Naive thymus-derived CD8-positive, alpha-beta T cell (primary cell): ENCODE measurements around the gene PDZD2. TPM values are rescaled to one million over a fixed set of nuclear protein-coding genes. Genes with fewer than 3 reads are reported as not detected.

Source experiments
- ATAC-seq, 2 donors: fragments of 150-1000 bp; cut with Tn5 transposase in 1 of 2; sonication (Bioruptor Pico), chemical (Tn5 transposase) in 1 of 2; 1 replicate in 1 of 2; 2 replicates in 1 of 2; pipeline ENCODE4 v1.10.0; 2021; ENCODE audit warnings: mild to moderate bottlenecking in 2 of 2, moderate library complexity in 2 of 2
- POLR2A ChIA-PET: fragments of 350-600 bp; sonication (Branson Sonifier 250); formaldehyde crosslinking; loops from one replicate; lab custom pipeline; 2021; ENCODE audit warnings: antibody characterized with exemption; lab: Charles Lee
- DNase-seq, 10 donors: peaks; one replicate each; pipeline versions ENCODE4 v3.0.0 to v3.0.0-alpha.2; 2020 to 2022
- H3K27ac Mint-ChIP-seq, 10 donors: one replicate each; pipeline ENCODE4 v1.8.0; 2020 to 2022; ENCODE audit warnings: mild to moderate bottlenecking in 10 of 10, mixed read lengths in 10 of 10, moderate library complexity in 4 of 10, inconsistent platforms in 1 of 10
- H3K27me3 Mint-ChIP-seq, 5 donors: one replicate each; pipeline ENCODE4 v1.8.0; 2021 to 2022; ENCODE audit warnings: mixed read lengths in 5 of 5
- H3K36me3 Mint-ChIP-seq, 3 donors: one replicate each; pipeline ENCODE4 v1.8.0; 2020 to 2022; ENCODE audit warnings: mixed read lengths in 3 of 3, mild to moderate bottlenecking in 2 of 3, inconsistent platforms in 1 of 3
- H3K4me1 Mint-ChIP-seq, 4 donors: one replicate each; pipeline ENCODE4 v1.8.0; 2021 to 2022; ENCODE audit warnings: mixed read lengths in 4 of 4
- H3K4me3 Mint-ChIP-seq, 10 donors: one replicate each; pipeline ENCODE4 v1.8.0; 2020 to 2022; ENCODE audit warnings: mild to moderate bottlenecking in 10 of 10, mixed read lengths in 10 of 10, moderate library complexity in 6 of 10, inconsistent platforms in 1 of 10
- H3K9me3 Mint-ChIP-seq, 9 donors: one replicate each; pipeline ENCODE4 v1.8.0; 2020 to 2022; ENCODE audit warnings: mixed read lengths in 9 of 9, mild to moderate bottlenecking in 3 of 9, inconsistent platforms in 1 of 9, moderate library complexity in 1 of 9
- polyA plus RNA-seq, 3 donors: library from polyadenylated mRNA; unstranded; fragments of 300-500 nt; fragmentation: Illumina TruSeq; gene quantifications; one replicate each; pipeline ENCODE4 v1.2.3, GENCODE V29; 2021
- total RNA-seq, 8 experiments: library from RNA in 2 of 8; stranded (reverse) in 2 of 8; gene quantifications; one replicate each; pipeline ENCODE4 v1.2.3 and lab custom pipeline; 2021 to 2026

The PDZD2 gene
- total and polyA plus RNA-seq, 5 experiments from 2014 or later, result 0.73 to 1.7 (median 1.3) TPM; not detected in 1

DNA sequence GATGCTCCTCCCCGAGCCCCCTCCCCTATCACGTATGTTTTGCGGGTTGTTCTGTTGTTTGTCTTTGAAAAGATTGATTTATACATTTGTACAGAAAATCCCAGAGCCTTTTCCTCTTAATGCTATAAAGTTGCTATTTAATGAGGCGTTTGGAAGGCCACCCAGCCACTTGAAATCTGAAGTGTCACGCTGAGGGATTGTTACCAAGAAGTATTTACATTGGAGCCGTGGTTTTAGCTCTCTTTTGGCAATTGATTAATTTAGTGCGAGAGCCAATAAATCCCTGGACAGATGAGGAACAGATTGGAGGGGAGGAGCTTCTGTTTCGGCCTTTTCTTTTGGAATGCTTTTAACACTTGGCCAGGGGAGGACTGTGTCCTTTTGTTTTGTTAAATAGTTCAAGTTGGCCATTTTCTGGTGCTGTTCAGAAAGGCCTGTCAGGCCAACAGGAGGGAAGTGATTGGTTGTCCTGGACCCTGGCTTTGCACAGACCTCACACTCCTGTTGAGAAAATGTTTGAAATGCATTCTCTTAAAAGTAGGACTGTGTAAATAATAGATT is 250.2 kb downstream of the PDZD2 start:
- Mint-ChIP-seq H3K27ac (no peak overlapping the region), H3K9me3 (no peaks in the 10 kb centered on the region), H3K36me3 (peaks cover 0 to 2% (median 0%) of the 10 kb centered on the region in 3 donors), H3K4me1 (peaks cover 0 to 4% (median under 1%) of the 10 kb centered on the region in 4 donors), H3K27me3 (peaks cover 0 to 1% (median 0%) of the 10 kb centered on the region in 5 donors), H3K4me3 (no peak overlapping the region)
- POLR2A ChIA-PET, result no interaction called here
- no peak for DNase-seq
- no peak for ATAC-seq

DNA sequence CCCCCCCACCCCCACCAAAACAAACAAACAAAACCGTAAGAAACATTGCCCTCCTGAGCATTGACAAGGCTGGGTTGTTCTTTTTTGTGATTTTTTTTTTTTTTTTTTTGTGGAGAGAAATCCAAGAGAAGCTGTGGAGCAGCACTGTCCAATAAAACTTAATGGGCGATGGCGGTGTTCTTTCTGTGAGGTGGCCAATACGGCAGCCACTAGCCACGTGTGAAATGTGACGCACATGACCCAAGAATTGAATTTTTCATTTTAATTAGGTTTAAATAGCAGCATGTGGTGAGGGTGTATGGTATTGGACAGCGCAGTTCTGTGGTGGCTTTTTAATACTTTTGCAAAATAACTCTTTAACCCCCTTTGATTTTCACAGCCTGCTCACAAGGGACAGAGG is 251.1 kb downstream of the PDZD2 start:
- H3K27me3 Mint-ChIP-seq, result peaks cover 0 to 1% (median 0%) of the 10 kb centered on the region in 5 donors
- POLR2A ChIA-PET, result no interaction called here

DNA sequence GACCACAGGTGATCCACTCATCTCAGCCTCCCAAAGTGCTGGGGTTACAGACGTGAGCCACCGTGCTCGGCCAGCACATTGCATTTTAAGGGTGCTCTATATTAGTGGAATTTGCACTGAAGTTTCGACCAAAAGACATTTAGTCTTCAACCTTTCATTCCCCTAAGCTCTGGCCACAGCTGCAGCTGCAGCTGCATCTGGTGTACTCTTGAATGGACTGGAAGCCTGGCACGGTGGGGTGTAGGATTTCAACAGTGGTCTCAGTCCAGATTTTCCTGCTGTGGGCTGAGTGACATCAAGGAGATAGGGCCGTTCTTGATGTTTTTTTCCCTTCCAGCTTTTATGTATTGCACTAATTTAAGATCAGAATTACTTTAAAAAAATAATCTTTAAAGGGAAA is 255.2 kb downstream of the PDZD2 start:
- Mint-ChIP-seq H3K4me1 (peaks cover 0 to 1% (median 0%) of the 10 kb centered on the region in 4 donors), H3K27ac (no peak overlapping the region), H3K4me3 (no peak overlapping the region), H3K36me3 (no peaks in the 10 kb centered on the region), H3K9me3 (no peaks in the 10 kb centered on the region), H3K27me3 (no peaks in the 10 kb centered on the region)
- DNase-seq, result no peak
- POLR2A ChIA-PET, result no interaction called here
- ATAC-seq, result no peak

More for the DNA sequence above, 251.1 kb downstream of the PDZD2 start:
- Mint-ChIP-seq H3K36me3 (peaks cover 0 to 2% (median 0%) of the 10 kb centered on the region in 3 donors), H3K4me1 (peaks cover 0 to 4% (median under 1%) of the 10 kb centered on the region in 4 donors), H3K9me3 (no peaks in the 10 kb centered on the region), H3K27ac (no peak overlapping the region), H3K4me3 (no peak overlapping the region)
- no peak for ATAC-seq
- DNase-seq, result no peak

DNA sequence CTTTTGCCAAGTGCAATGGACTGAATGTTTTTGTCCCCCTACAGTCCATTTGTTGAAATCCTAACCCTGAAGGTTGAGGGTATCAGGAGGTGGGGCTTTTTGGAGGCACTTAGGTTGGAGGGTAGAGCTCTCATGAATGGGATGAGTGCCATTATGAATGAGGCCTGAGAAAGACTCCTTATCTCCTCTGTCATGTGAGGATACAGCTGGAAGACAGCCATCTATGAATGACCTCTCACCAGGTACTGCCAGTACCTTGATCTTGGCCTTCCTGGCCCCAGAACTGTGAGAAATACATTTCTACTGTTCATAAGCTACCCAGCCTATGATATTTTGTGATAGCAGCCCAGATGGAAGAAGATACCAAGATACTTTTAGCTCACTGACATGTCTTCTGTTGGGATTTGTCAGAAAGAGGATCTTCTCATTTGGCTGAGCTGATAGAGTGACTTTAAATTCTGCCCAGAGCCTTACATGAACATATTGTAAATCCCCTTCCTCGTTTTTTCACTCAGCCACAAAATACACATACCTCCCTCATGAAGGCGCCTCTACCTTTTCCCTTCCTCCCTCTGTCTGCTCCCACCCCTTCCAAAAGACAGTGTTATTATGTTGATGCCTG is 256.4 kb downstream of the PDZD2 start:
- no peak for ATAC-seq

DNA sequence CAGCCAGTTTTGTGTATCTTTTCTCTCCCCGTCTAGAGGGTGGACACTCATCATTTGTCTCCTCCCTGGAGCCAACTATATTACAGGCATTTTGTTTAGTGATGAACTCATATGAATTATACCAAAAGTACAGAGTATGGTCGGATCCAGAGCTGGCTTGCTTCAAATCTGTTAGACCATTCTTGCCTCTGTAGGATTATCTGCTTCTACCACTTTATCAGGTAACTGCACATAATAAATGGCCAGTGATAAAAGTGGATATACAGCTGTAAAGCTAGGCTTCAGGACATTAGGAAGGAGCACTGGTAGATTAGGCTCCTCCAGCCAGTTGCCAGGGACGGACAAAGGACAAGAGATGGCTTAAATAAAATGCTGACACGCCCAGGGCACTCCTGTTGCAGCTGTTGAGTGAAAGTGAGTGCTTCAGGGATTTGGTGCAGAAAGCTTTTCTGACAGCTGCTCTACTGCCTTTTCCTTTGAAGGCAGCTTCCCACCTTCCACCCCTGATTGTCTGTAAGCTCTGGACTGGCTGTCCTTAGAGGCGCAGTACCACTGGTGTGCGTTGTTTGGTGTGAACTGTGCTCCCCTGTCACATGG is 259.2 kb downstream of the PDZD2 start:
- DNase-seq, result no peak
- Mint-ChIP-seq H3K4me1 (peaks cover 0 to 1% (median 0%) of the 10 kb centered on the region in 4 donors), H3K27me3 (peaks cover 0 to 3% (median 0%) of the 10 kb centered on the region in 5 donors), H3K9me3 (no peaks in the 10 kb centered on the region), H3K36me3 (peaks cover 0 to 4% (median 0%) of the 10 kb centered on the region in 3 donors), H3K4me3 (no peak overlapping the region), H3K27ac (peak overlapping the region in 1 of 10 donors; percentile 40)
- no peak for ATAC-seq
- POLR2A ChIA-PET, result no interaction called here

More for the DNA sequence above, 256.4 kb downstream of the PDZD2 start:
- no peaks in the 10 kb centered on the region for H3K27me3 Mint-ChIP-seq
- no peak overlapping the region for H3K27ac Mint-ChIP-seq
- H3K9me3 Mint-ChIP-seq, result no peaks in the 10 kb centered on the region
- H3K36me3 Mint-ChIP-seq, result no peaks in the 10 kb centered on the region
- POLR2A ChIA-PET, result no interaction called here
- no peak overlapping the region for H3K4me3 Mint-ChIP-seq
- peaks cover 0 to 1% (median 0%) of the 10 kb centered on the region in 4 donors for H3K4me1 Mint-ChIP-seq
- no peak for DNase-seq

DNA sequence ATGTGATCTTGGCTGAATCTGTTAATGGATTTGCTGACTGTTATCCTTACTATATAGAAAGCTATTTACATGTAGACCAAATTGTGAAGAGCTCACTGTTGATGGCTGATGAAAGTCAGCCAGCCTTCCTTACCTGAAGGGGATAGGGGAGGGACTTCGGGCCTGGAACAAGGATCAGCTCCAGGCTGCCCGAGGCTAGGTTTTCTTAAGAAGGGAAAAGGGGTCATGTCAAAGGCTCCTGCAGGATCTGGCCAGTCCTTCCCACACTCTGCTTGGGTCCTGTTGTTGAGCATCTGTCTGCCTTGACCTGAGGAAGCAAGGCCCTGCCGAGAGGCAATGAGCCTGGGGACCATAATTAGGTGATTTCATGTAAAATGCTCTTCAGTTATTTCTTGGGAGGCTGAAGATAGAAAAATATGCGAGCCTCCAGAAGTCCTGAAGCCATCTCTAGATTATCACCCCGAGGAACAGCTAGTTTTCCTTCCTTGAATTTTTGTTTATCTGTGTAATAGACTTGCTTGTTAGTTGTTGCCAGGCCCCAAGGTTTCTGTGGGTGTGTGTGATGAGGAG is 261.4 kb downstream of the PDZD2 start:
- Mint-ChIP-seq H3K27me3 (peaks cover 0 to 3% (median 0%) of the 10 kb centered on the region in 5 donors), H3K27ac (no peak overlapping the region), H3K9me3 (no peaks in the 10 kb centered on the region), H3K4me3 (no peak overlapping the region), H3K4me1 (peaks cover 0 to 1% (median 0%) of the 10 kb centered on the region in 4 donors), H3K36me3 (peaks cover 0 to 4% (median 0%) of the 10 kb centered on the region in 3 donors)
- POLR2A ChIA-PET, result no interaction called here
- DNase-seq, result no peak
- no peak for ATAC-seq

DNA sequence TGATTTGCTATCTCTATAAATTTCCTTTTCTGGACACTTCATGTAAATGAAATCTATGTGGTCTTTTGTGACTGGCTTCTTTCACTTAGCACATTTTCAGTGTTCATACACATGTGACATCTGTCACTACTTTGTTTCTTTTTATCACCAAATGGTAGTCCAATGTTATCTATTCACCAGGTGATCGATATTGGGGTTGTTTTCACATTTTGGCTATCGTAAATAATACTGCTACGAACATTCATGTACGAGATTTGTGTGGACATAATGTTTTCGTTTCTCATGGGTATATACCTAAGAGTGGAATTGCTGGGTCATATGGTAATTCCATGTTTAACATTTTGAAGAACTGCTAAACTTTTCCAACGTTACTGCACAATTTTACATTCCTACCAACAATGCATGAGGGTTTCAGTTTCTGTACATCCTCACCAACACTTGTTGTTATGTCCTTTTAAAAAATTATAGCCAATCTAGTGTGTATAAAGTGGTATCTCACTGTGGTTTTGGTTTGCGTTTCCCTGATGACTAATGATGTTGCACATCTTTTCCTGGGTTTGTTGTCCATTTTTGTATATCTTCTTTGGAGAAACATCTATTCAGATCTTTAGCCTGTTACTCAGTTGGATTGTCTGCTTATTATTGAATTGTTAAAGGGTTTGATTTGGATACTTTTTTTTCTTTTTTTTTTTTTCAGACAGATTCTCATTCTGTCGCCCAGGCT is 263.0 kb downstream of the PDZD2 start:
- Mint-ChIP-seq H3K27me3 (peaks cover 0 to 3% (median 0%) of the 10 kb centered on the region in 5 donors), H3K27ac (no peak overlapping the region), H3K36me3 (peaks cover 0 to 4% (median 0%) of the 10 kb centered on the region in 3 donors), H3K9me3 (no peaks in the 10 kb centered on the region), H3K4me3 (no peak overlapping the region), H3K4me1 (peaks cover 0 to 2% (median 0%) of the 10 kb centered on the region in 4 donors)
- DNase-seq (no peak), ATAC-seq (no peak)
- POLR2A ChIA-PET, result no interaction called here

DNA sequence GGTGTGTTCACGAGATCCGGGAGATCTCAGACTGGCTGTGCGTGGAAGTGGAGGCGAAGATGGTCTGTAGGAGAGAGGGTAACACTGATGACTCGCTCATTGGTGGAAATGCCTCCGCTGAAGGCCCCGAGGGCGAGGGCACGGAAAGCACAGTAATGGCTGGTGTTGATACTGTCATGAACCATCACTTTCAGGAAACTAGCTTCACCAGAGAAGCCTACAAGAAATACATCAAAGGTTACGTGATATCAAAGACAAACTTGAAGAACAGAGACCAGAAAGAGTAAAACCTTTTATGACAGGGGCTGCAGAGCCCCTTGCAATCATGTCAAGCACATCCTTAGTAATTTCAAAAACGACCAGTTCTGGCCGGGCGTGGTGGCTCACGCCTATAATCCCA is 269.5 kb downstream of the PDZD2 start:
- ATAC-seq (peak in 1 of 2 donors; percentile 52), DNase-seq (peak in 3 of 10 donors; percentile 5 to 29 (median 10))
- Mint-ChIP-seq H3K27ac (peak overlapping the region in 7 of 10 donors; percentile 41 to 87 (median 78)), H3K27me3 (no peaks in the 10 kb centered on the region), H3K9me3 (no peaks in the 10 kb centered on the region), H3K36me3 (no peaks in the 10 kb centered on the region), H3K4me1 (peaks cover 3 to 20% (median 5%) of the 10 kb centered on the region in 4 donors), H3K4me3 (peak overlapping the region in 6 of 10 donors; percentile 4 to 66 (median 35))
- POLR2A ChIA-PET, result interaction anchor here (2.1 kb wide), 1 partner anchor 42 kb away, joined by 6 read pairs; no protein-coding TSS in a partner anchor

DNA sequence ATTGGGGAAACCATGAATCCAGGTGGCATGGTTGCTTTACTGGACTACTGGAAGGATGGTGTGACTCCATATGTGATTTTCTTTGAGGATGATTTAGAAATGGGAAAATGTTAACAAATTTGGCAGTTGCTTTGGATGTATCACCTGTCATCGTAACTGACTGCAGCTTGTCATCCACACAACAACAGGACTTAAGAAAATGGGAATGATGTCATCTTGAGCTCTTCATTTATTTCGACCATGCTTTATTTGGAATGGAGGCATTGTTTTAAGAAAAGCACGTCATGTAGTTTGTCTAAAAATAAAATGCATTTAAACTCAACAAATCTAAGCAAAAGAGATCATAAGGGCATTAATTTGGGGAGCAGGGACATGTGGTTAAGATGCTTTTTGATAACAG is 270.1 kb downstream of the PDZD2 start:
- Mint-ChIP-seq H3K9me3 (no peaks in the 10 kb centered on the region), H3K27ac (peak overlapping the region in 2 of 10 donors; percentile 41 to 87), H3K4me1 (peaks cover 3 to 20% (median 5%) of the 10 kb centered on the region in 4 donors), H3K4me3 (no peak overlapping the region), H3K27me3 (peaks cover 0 to 2% (median 0%) of the 10 kb centered on the region in 5 donors), H3K36me3 (no peaks in the 10 kb centered on the region)
- POLR2A ChIA-PET, result interaction anchor here (2.1 kb wide), 1 partner anchor 42 kb away, joined by 6 read pairs; no protein-coding TSS in a partner anchor
- DNase-seq, result no peak
- no peak for ATAC-seq

DNA sequence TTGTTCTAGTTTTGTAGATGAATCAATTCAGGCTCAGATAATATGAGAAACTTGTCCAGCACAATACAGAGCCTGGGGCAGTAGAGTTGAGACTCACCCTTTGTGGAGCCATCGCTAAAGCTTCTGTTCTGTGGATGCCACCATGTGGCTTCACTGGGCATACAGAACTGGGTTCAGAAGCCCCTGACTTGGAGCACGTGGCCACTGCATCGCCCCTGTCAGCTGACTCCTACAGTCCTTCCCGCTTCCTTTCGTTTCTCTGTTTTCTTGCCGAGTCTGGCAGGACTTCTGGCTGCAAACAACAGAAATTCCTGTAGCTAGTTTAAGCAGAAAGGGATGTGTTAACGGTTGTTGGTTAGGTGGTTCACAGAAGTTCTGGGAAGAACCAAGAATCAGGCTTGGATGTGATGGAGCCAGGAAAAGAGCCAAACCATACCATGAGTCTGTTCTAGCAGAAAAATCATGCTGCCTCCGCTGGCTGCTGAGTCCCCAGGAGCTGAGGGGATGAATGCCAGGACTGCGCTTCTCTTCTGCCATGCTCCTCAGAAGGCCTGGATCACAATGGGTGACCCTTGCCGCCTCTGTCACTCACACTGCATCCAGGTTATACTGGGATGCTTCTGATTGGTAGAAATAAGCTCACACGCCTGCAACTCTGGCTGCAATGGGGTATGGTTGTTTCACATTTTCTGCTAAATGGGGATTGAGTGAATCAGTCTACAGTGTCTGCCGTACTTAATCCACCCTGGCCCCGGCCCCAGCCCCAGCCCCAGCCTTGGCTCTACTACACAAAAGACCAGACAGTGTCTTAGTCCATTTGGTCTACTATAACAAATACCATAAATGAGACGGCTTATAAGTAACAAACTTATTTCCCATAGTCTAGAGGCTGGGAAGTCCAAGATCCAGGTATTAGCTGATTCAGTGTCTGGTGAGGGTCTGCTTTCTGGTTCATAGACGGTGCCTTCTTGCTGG is 272.6 kb downstream of the PDZD2 start:
- no peaks in the 10 kb centered on the region for H3K9me3 Mint-ChIP-seq
- ATAC-seq, result no peak
- H3K4me1 Mint-ChIP-seq, result peaks cover 3 to 20% (median 5%) of the 10 kb centered on the region in 4 donors
- POLR2A ChIA-PET, result no interaction called here
- DNase-seq, result no peak
- H3K36me3 Mint-ChIP-seq, result peaks cover 0 to 3% (median 0%) of the 10 kb centered on the region in 3 donors
- no peak overlapping the region for H3K27ac Mint-ChIP-seq
- H3K4me3 Mint-ChIP-seq, result no peak overlapping the region
- H3K27me3 Mint-ChIP-seq, result peaks cover 0 to 2% (median 0%) of the 10 kb centered on the region in 5 donors

DNA sequence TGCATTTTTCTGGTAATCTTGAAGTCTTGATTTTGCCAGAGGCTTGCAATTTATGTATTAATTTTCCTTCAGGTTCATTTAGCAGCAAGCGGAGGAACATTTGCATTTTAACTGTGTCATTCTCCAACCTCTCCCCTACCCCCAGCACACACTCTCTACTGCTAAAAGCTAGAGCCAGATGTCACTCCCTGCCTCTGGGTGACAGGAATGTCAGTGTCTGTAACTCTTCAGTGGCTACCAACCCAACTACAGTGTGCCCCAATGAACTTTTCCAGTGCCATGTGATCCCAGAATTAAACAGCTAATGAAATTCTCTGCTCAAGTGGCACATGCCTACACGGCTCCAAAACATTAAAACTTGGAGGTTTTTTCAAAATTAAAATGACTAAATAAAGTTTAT is 274.9 kb downstream of the PDZD2 start:
- DNase-seq (no peak), ATAC-seq (no peak)
- Mint-ChIP-seq H3K27ac (no peak overlapping the region), H3K4me3 (no peak overlapping the region), H3K9me3 (no peaks in the 10 kb centered on the region), H3K4me1 (peaks cover 0 to 10% (median 0%) of the 10 kb centered on the region in 4 donors), H3K27me3 (peaks cover 0 to 2% (median 0%) of the 10 kb centered on the region in 5 donors), H3K36me3 (peaks cover 0 to 4% (median 0%) of the 10 kb centered on the region in 3 donors)
- POLR2A ChIA-PET, result interaction anchor here (1.1 kb wide), 1 partner anchor 10 kb away, joined by 3 read pairs; no protein-coding TSS in a partner anchor
